HFF-Myc (cell line): Measurements from ENCODE around the gene VRK2.
"Not testable (repeated sequence)": the region's sequence is repeated elsewhere in the genome, so short reads cannot be mapped to it uniquely, and the experiment has no call there.

ENCODE experiments used
- DNase-seq: peaks from one replicate; pipeline ENCODE4 v3.0.0-alpha.2; 2011; ENCODE audit warnings: low read depth; ENCODE audit errors: extremely low read depth
- H3K4me3 ChIP-seq: replicated peaks from 2 replicates; pipeline ENCODE4 v1.5.1; 2011; ENCODE audit warnings: low read depth, mild to moderate bottlenecking, control low read depth, low read length
- CTCF ChIP-seq: IDR thresholded peaks from 2 replicates; pipeline ENCODE4 v1.5.1; 2012; ENCODE audit warnings: mild to moderate bottlenecking, low read depth, low read length, control low read depth; ENCODE audit errors: missing control alignments

The VRK2 gene

GRCh38 chr2:58073751-58074150 lies 27.1 kb downstream of the VRK2 start:
- no peak for DNase-seq
- TF ChIP-seq CTCF, result no peak

DNA sequence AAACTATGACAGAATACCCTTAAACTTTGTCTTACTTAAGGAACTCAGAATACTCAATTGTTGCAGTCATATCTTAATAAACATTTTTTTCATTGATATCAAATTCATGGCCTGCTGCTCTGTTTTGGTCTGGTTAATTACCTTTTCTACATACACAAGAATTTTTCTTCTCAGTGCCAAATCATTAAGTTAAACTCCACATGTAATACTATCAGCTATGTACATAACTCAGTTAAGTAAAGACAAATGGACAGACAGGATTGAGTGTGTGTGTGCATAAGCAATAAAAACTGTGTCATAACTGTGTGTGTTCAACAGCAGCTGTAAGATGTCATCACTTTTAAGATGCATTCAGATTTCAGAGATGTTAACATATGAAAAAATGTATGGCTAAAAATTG lies 34.4 kb downstream of the VRK2 start:
- no peak for TF ChIP-seq CTCF
- no peak overlapping the region for H3K4me3 ChIP-seq
- DNase-seq, result no peak

More at GRCh38 chr2:58073751-58074150, 27.1 kb downstream of the VRK2 start:
- H3K4me3 ChIP-seq, result no peak overlapping the region

- no peak for TF ChIP-seq CTCF
- no peak for DNase-seq
Measured at GRCh38 chr2:58089081-58089480, 42.5 kb downstream of the VRK2 start.

GRCh38 chr2:58092772-58093171 lies 46.2 kb downstream of the VRK2 start:
- DNase-seq, H3K4me3 ChIP-seq: not testable (repeated sequence)

More at GRCh38 chr2:58089081-58089480, 42.5 kb downstream of the VRK2 start:
- H3K4me3 ChIP-seq, result no peak overlapping the region

DNA sequence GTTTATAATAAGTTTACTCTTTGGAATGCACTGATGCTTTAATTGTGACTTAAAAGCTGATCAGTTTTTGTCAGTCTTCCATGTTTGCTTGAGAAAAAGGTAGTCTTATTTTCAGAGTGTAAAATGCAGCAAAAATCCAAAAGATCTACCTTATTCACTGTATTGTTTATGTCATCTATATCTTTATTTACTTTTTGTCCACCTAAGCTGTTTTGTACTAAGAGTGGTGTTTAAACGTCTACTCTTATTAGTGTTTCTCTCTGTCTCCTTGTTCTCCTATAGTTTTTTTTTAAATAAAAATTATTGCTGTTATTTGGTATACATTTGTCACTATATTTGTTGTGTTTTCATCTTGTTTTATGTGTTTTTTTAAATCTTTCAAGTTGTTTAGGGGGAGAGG lies 50.4 kb downstream of the VRK2 start:
- no peak for TF ChIP-seq CTCF
- H3K4me3 ChIP-seq, result no peak overlapping the region
- DNase-seq, result no peak

- no peak overlapping the region for H3K4me3 ChIP-seq
- no peak for TF ChIP-seq CTCF
Measured at GRCh38 chr2:58098254-58099095, 51.9 kb downstream of the VRK2 start.

GRCh38 chr2:58099096-58099769 lies 52.6 kb downstream of the VRK2 start:
- no peak for DNase-seq
- no peak for TF ChIP-seq CTCF
- no peak overlapping the region for H3K4me3 ChIP-seq

More at GRCh38 chr2:58098254-58099095, 51.9 kb downstream of the VRK2 start:
- no peak for DNase-seq
